OCI-LY1 (cell line): ENCODE data around the gene TCF19.

Experiments used
- EZH2 ChIP-seq: fragments of 200-600 bp; sonication (generic), shearing (Covaris generic); IDR thresholded peaks from 2 replicates; pipeline ENCODE4 v1.8.0; 2017; ENCODE audit warnings: borderline replicate concordance, mixed run types, mild to moderate bottlenecking, antibody characterized with exemption, low read length, moderate library complexity, mixed read lengths
- TF ChIP-seq, protein P1 (sequence below): fragments of 200-600 bp; sonication (generic), shearing (Covaris generic); IDR thresholded peaks from 2 replicates; pipeline ENCODE4 v1.5.1; 2017; ENCODE audit warnings: mild to moderate bottlenecking, antibody characterized with exemption, low read length, moderate library complexity, mixed read lengths

DNA sequence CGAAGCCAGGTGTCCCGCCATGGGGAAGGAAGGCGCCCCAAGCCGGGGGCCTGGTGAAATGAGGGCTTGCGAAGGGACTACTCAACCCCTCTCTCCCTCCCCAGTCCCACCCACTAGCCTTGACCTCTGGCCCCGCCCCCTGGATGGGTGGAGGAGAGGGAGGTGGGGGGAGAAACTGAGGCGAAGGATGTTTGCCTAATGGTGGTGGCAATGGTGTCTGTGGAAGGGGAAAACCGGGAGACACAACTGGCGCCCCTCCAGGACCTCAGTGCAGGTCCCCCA is 12.2 kb downstream of the TCF19 start, which contains the start of gene POU5F1:
- TF ChIP-seq, protein P1, sequence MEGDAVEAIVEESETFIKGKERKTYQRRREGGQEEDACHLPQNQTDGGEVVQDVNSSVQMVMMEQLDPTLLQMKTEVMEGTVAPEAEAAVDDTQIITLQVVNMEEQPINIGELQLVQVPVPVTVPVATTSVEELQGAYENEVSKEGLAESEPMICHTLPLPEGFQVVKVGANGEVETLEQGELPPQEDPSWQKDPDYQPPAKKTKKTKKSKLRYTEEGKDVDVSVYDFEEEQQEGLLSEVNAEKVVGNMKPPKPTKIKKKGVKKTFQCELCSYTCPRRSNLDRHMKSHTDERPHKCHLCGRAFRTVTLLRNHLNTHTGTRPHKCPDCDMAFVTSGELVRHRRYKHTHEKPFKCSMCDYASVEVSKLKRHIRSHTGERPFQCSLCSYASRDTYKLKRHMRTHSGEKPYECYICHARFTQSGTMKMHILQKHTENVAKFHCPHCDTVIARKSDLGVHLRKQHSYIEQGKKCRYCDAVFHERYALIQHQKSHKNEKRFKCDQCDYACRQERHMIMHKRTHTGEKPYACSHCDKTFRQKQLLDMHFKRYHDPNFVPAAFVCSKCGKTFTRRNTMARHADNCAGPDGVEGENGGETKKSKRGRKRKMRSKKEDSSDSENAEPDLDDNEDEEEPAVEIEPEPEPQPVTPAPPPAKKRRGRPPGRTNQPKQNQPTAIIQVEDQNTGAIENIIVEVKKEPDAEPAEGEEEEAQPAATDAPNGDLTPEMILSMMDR, result no peak
- no peak for TF ChIP-seq EZH2
